Measurements from ENCODE around the gene BANF2. TPM values are rescaled to one million over a fixed set of nuclear protein-coding genes. Genes with fewer than 3 reads are reported as not detected.

BANF2 gene
- total RNA-seq, 1 experiment from 2014 or later: not detected

GRCh38 chr20:17728074-17728473, 28.3 kb downstream of the BANF2 start:
- H4K5ac ChIP-seq (ENCODE audit: insufficient read length, low read depth, low read length): no peak overlapping the region
- no peak overlapping the region for H3K4me3 Mint-ChIP-seq
- peaks cover 6% of the 10 kb centered on the region for H3K27me3 Mint-ChIP-seq (ENCODE audit: low read depth)
- no peak overlapping the region for H4K91ac ChIP-seq (ENCODE audit: insufficient read length, low read depth, low read length)
- H2BK15ac ChIP-seq (ENCODE audit: low read depth, low read length): no peak overlapping the region
- H3K79me2 ChIP-seq (ENCODE audit: insufficient read depth, low read length): no peaks in the 10 kb centered on the region
- H3K4me1 ChIP-seq (ENCODE audit: insufficient read depth, low read length): no peaks in the 10 kb centered on the region
- H2BK20ac ChIP-seq (ENCODE audit: low read depth, low read length, poor library complexity, severe bottlenecking): no peak overlapping the region
- peak overlapping the region in 1 of 3 experiments; percentile 23; a peak in 1 of 7 replicates for H3K27ac Mint-ChIP-seq
- no peaks in the 10 kb centered on the region for H3K23me2 ChIP-seq (ENCODE audit: insufficient read length, low read depth, low read length, poor library complexity, severe bottlenecking)
- H3T11ph ChIP-seq (ENCODE audit: low read length): no peak overlapping the region
- H3K9me3 ChIP-seq (ENCODE audit: control insufficient read depth, low read depth, low read length): no peaks in the 10 kb centered on the region
- TF ChIP-seq CTCF (conservative IDR thresholded peaks at IDR 0.05): no peak
- H2BK120ac ChIP-seq (ENCODE audit: low read depth, low read length, poor library complexity, severe bottlenecking): no peak overlapping the region
- H3K27me3 ChIP-seq (ENCODE audit: insufficient read depth, low read length): no peaks in the 10 kb centered on the region
- peaks cover 12 to 16% of the 10 kb centered on the region in 2 experiments for H3K4me1 Mint-ChIP-seq
- H4K8ac ChIP-seq (replicated peaks; ENCODE audit: insufficient read length, low read depth, low read length): no peak overlapping the region
- WGBS (ENCODE audit: extremely low coverage, insufficient read length, low lambda C conversion rate): no CpG with 5 or more reads among the region's 12 CpGs
- H3K9ac ChIP-seq (ENCODE audit: extremely low read depth, insufficient read length, low read length): no peak overlapping the region
- H3K9me3 Mint-ChIP-seq: no peaks in the 10 kb centered on the region
- no peak for DNase-seq
- H3K36me3 Mint-ChIP-seq (ENCODE audit: insufficient read depth in 1 of 3, low read depth in 3 of 3): no peaks in the 10 kb centered on the region
- no peak overlapping the region for H2BK5ac ChIP-seq (ENCODE audit: insufficient read length, low read length)
- H3K27ac ChIP-seq (ENCODE audit: insufficient read length, low read depth, low read length): no peak overlapping the region
- no peak overlapping the region for H2BK12ac ChIP-seq (ENCODE audit: insufficient read length, low read depth, low read length)
- H3K4me2 ChIP-seq (ENCODE audit: insufficient read depth, insufficient read length, low read length): no peak overlapping the region
- H3K56ac ChIP-seq (ENCODE audit: insufficient read length, low read depth, low read length): no peak overlapping the region
- no peak overlapping the region for H3K4ac ChIP-seq (ENCODE audit: low read depth, low read length)
- H3K18ac ChIP-seq (ENCODE audit: insufficient read length, low read depth, low read length): no peak overlapping the region
- no peak overlapping the region for H2AK5ac ChIP-seq (ENCODE audit: insufficient read length, low read length)
- H3K23ac ChIP-seq (ENCODE audit: insufficient read length, low read depth, low read length): no peak overlapping the region
- H3K14ac ChIP-seq (ENCODE audit: insufficient read depth, low read length): no peak overlapping the region
- no peaks in the 10 kb centered on the region for H3K79me1 ChIP-seq (ENCODE audit: insufficient read depth, low read depth, low read length, poor library complexity, severe bottlenecking)
- H2AFZ ChIP-seq (ENCODE audit: low read length): no peak overlapping the region
- H4K20me1 ChIP-seq (ENCODE audit: control insufficient read depth, insufficient read depth, insufficient read length): no peaks in the 10 kb centered on the region
